ENCODE results near the gene MTREX.
"Not testable (repeated sequence)": the region's sequence is repeated elsewhere in the genome, so short reads cannot be mapped to it uniquely, and the experiment has no call there.

The MTREX gene

DNA sequence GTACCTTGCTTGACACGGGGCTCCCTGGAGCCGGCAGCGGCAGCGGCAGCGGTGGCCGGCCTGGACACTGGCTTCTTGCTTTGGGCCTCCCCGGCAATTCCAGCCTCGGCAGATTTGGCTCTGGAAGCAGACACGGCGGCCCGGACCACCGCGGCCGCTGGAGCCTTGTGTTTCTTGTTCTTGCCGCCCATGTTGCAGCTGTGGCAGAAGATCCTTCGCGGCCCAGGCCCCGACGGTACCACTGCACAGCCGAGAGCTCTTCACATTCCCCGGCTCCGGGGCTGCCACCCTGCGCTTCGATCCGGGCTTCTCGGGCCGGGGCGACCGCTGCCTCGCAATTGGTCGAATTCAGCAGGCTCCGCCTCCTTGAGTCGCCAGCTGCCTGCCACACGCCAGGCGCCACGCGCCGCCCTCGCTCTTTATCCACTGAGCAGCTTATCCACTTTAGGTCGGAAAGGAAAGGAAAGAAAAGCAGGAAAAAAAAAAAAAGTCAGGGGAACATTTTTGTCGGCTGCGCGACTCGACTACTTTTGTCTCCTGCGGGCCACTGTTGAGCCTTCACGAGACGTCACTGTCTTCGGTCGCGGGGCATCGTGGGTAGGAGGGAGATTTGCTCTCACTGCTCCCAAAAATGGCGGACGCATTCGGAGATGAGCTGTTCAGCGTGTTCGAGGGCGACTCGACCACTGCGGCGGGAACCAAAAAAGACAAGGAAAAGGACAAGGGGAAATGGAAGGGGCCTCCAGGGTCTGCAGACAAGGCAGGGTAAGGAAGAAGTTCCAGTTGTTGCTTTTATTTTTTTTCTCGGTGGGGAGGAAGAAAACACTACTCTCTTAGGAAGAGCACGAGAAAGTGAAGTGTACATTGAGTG is at the start of gene MTREX, which contains the start of gene DHX29:
Gene MTREX (plus strand): TSS at position 607 of the 871 bp plus-strand sequence. CDS start 25 bp downstream, at position 632.
Gene DHX29 (minus strand): TSS at position 312 of the 871 bp plus-strand sequence. CDS start 121 bp downstream, at position 191.
- DNase-seq, result peak; percentile 84

DNA sequence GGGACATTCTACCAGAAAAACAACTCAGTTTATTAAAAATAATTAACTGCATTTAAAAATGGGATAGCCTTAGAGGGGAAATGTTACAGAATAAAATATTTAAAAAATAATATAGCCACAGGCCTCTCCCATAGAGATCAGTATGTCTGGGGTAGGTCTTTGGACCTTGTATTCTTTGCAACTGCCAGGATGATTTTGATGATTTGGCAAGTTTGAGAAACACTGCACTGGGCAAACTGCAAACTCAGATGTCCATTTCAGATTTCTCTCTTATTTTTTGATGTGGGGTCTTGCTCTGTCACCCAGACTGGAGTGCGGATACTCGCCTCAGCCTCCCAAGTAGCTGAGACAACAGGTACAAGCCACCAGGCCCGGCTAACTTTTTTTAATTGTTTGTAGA is 49.5 kb upstream of the MTREX start:
- DNase-seq, result no peak

DNA sequence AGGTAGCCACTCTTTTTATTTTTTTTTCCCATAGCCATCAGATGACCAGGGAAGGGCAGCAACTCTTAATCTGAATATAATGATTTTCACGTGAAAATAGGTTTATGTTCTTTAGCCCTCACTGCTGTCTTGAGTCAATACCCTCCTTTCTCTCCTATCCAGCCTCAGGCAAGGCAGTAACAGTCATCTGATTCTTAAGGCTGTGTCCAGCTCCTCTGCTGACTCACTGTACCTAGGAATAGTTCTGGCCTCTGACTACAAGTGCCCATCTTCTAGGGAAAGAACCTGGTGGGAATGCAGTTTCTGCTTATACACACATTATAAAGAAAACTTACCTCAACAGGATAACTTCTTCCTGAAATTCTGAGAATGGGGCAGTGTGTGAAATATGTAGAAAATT is 31.0 kb upstream of the MTREX start:
- no peak for DNase-seq

DNA sequence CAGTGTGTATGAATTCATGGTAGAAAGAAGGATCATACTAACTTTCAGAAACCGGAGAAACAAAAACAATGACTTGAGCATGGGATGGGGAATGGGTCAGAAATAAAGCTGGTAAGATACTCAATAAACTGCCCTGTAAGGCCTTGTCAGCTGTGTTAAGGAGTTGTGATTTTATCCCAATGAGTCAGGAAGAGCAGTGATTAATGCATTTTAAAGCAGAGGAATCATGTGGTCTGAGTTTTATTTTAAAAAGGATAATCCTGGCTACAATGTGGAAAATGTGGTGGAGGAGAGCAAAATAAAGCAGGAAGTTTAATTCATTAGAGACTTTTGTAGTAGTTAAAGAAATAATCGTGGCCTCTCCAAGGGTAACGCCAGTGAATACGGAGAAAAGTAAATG is 29.0 kb upstream of the MTREX start:
- DNase-seq, result no peak

DNA sequence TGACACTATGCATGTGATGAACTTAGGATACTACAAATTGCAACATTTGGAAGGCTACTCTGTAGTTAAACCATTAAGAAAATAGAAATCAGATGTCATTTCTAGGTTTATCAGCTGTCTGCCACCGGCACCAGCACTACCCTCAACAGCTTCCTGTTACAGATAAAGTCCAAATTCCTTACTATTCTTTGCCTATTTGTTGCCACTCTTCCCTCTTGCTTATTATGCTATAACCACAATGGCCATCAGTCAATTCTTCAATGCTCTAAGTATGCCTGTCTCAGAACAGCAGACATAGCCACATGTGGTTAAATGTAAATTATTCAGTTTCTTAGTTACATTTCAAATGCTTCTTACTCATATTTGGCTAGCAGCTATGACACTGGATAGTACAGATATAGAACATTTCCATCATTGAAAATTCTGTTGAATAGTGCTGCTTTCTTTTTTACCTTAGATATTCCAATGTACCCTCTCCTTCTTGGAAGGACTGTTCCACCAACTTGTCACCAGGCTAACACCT is 21.3 kb upstream of the MTREX start:
- no peak for DNase-seq

DNA sequence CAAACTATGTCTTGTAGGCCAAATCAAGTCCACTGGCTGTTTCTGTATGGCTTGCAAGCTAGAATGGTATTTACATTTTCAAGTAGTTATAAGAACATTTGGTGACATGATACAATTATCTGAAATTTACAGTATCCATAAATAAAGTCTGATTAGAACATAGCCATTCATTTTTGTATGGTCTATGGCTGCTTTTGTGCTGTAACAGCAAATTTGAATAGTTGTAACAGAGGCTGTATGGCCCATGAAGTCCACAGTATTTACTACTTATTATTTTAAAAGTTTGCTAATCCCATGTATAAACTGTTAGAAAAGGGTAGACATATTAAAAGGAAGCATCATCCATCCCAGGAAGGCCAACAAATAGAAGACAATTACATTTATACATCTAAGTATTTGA is 18.0 kb upstream of the MTREX start:
- no peak for DNase-seq

DNA sequence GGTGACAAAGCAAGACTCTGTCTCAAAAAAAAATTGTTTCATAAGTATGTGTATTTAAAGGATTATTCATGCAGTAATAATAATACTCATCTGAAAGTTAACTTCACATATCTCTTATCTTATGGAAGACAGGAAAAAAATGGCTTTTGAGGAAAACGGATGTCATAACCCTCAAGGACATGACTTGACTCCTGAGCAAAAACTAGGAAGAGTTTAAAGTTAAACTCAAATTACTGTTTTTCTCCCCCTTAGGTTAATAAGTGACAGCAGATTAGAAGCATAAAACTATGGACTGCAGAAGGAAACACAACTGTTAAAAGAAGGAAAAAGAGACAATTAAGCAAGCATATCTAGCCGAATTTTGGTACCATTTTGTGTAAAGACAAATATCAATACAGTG is 16.8 kb upstream of the MTREX start:
- no peak for DNase-seq

DNA sequence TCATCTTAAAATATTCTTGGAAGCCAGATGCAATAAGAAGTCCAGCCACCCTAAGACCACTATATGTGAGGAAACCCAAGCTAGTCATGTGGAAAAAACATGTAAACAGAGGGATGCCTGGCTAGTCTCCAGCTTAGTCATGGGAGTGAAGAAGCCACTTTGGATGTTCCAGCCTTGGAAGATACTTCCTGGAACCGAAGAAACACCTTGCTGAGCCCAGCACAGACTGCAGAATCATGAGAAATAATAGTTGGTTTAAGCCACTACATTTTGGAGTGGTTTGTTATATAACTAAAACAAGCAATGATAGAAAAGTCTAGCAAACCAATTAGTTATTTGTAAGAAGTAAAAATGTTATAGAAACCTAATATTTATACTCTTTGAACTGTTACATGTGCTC is 12.9 kb upstream of the MTREX start:
- no peak for DNase-seq

DNA sequence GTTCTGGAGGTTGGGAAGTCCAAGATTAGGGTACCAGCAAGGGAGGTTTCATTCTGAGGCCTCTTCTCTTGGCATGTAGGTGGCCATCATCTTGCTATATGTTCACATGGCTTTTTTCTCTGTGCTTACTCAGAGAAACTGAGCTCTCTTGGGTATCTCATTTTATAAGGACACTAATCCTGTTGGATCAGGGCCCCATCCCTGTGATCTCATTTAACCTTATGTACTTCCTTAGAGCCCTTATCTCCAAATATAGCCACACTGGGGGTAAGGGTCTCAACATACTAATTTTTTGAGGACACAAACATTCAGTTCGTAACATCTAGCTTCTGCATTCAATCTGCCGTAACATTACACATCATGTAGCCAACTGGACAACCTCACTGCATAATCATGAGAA is 6.9 kb upstream of the MTREX start:
- DNase-seq, result no peak

DNA sequence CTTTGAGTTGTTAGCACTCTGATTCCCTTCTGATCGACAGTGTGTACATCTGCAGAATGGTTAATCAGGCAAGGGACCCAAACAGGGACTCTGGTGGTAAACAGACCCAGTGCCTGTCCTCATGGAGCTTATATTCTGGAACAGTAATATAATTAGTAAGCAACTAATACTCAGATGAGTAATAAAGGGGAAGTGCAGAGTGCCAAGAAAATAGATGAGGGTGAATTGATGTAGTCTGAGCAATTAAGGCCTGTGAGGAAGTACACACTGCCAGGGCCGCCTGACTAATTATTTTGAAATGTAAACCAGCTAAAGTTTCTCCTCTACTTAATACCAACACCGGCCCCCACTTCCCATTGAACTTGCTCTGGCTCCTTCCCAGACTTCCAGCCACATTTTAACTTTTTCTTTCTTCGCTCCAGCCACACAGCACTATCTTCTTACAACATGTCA is 4.5 kb upstream of the MTREX start:
- no peak for DNase-seq

DNA sequence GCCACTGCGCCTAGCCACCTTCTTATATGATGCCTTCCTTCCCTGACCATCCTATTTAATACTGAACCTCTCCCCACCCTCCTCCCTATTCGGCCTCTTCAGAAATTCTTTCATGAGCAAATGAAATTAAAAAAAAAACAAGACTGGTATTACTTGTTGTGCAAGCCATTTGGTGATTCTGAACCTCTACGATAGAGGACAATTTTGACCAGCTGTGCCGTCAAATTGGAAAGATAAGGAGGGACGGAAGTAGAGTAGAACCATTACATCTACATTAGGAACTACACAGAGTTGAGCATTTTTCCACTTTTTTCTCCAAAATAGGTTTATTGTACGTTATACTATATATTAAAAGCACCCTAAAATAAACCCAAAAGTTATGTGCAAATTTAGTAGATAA is 3.2 kb upstream of the MTREX start:
- DNase-seq, result no peak

DNA sequence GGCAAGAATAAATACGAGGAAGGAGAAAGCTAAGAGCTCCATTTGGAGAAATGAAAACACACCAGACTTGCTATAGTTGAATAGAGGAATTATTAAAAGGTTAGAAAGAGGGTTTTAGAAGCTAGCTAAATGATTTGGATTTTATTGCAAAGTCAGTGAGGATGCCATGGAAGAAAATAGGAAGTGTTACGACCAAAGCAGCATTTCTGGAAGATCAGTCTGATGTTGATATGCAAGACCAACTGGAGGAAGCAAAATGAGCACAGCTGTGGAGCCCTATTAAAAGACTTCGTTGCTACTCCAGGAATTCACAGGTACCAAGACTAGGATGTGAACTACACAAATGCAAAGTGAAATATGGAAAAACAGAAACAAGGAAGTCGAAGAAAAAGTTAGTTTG is 2.4 kb upstream of the MTREX start:
- DNase-seq, result no peak

DNA sequence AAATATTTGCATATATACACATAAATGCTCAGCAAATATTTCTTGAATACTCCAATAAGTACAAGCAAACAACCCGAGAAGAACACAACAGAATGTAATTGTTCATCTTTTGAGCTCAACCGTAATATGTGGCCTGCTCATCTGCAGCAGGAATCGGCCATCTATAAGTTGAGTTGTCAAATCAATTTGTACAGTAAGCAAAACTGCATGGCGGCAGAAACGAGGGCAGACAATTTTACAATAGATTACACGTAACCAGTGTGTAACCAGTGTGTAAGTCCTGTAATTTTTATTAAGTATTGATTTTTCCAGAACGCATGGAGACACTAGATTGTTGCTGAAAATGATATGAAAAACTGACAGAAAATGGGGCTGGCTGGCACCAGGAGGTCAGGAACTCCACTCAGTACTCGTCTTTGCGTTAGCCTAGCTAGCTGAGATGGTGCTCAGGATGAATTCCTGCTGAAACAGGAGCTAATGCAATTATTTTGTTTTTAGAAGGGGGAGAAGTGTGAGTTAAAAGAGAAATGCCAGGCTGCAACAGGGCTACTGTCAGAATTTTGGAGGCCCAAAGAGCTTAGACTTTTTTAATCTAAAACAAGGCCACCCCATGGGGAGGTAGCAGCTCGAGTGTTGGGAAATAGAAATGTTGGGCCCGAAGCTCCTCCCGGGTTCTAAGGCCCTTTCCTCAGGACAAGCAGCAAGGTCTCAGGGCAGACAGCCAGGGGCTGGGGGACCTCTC is 977 bp upstream of the MTREX start:
- no peak for DNase-seq

DNA sequence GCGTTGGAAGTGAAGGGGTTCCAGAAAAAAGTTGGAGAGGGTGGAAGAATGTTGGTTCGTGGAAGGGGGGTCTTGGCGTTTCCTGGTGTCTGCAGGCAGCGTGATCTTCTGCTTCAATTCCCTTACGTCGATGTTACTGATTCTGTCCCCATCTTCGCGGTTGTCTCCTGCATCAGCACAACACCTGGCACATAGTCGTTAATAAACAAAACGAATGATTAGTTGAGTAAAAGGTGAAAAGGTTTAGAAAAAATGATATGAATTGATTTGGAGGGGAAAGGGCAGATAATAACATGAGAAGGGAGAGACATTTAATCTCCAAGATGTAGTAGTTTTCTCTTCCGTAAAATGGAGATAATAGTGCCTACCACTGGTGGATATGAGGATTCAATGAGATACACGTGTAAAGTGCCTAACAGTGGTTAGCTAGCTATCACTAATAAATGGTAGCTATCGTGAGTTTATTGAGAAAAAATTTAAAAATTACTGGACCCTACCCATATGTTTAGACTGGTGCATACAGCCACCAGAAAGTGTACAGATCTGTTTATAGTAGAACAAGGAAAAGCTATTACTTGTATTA is 556 bp downstream of the MTREX start:
- peak; percentile 33 for DNase-seq

DNA sequence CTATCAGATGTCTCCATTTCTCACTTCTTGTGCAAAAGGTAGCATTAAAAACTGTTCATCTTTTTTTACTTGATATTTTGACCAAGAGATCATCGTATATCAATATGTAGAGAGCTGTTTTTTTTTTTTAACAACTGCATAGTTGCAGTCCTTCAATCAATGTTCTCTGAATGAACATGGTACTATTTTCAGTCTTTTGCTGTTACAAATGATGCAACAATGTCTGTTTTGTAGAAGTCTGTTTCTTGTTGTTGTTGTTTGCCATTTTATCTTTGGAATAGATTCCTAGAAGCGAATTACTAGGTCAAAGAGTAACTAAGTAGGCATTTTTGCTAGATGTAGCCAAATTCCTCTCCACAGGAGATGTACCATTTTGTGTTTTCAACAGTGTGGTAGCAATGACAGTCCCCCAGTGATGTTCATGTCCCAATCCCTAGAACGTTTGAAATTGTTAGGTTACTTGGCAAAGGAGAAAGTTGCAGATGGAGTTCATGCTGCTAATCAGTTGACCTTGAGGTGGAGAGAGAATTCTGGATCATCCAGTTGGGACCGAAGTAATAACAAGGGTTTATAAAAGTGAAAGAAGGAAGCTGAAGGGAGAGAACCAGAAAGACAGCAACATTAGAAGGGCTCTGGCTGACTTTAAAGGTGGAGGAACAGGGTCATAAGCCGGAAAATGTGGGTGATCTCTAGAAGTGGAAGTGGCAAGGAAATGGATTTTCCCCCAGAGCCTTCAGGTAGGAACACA is 6.3 kb downstream of the MTREX start:
- no peak for DNase-seq

DNA sequence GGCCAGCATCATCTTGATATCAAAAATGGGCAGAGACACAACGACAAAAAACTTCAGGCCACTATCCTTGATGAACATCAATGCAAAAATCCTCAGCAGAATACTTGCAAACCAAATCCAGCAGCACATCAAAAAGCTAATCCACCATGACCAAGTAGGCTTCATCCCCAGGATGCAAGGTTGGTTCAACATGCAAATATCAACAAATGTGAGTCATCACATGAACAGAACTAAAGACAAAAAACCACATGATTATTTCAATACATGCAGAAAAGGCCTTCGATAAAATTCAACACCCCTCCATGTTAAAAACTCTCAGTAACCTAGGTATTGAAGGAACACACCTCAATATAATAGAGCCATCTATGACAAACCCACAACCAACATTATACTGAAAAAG is 8.5 kb downstream of the MTREX start:
- DNase-seq, result no peak

DNA sequence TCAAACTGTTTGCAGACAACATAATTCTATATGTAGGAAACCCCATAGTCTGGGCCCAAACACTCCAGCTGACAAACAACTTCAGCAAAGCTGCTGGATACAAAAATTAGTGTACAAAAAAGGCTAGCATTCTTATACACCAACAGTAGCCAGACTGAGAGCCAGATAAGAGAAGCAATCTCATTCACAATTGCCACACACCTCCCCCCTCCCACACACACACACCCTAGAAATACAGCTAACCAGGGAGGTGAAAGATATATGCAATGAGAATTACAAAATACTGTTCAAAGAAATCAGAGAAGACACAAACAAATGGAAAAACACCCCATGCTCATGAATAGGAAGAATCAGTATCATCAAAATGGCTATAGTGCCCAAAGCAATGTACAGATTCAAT is 9.0 kb downstream of the MTREX start:
- DNase-seq, result no peak

DNA sequence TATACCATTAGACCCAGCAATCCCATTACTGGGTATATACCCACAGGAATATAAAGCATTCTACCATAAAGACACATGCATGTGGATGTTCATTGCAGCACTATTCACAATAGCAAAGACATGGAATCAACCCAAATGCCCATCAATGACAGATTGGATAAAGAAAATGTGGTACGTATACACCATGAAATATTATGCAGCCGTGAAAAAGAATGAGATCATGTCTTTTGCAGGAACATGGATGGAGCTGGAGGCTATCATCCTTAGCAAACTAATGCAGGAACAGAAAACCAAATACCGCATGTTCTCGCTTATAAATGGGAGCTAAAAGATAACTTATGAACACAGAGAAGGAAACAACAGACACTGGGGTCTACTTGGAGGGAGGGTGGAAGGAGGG is 10.4 kb downstream of the MTREX start:
- not testable (repeated sequence) for DNase-seq

DNA sequence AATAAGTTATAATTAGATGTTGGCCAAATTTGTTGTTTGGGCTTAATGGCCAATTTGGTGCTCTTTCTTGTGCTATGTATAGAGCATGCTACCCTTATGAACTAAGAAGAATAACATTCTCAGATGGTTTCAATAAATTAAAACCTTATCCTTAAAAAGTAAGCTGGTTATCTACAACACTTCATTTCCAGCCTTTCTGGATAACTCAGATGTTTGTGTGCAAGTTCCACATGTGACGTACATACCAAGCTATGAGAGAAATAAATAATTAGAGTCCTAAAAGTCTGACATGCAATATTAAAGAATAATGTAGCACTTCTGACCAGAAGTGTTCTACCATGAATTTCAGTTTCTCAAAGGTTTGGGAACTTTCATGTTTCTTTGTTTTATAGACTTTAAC is 11.7 kb downstream of the MTREX start:
- DNase-seq, result no peak

DNA sequence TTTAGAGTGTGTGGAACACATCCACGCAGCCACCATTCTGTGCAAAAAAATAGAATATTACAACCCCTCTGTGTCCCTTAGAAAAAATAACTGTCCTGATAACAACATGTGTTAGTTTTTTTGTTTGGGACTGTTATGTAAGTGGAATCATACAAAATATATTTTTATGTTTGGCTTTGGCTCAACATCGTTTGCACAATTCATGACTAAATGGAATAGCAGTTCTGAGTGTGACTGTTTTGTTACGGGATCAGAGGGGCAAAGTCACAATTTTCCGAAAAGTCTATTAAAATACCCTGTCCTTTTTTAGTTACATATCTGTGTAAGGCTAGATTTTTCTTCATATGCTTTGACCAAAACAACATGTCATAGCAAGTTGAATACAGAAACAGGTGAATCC is 12.8 kb downstream of the MTREX start:
- DNase-seq, result no peak

DNA sequence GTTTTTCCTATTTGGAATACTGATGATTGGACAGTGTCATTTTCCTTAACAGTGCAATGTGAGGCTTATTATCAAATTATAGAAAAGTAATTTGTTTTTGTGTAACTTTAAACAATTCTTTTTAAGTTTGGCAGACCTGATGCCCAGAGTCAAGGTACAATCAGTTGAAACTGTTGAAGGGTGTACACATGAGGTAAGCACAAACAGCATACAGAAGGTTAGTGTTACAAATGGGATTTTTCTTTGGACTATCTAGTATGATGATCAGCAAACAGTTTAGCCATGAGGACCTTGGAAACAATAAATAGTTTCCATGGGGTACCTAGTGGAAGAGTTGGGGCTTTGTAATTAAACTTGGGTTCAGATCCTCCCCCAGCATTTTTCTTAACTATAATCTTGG is 16.2 kb downstream of the MTREX start:
- DNase-seq, result no peak

DNA sequence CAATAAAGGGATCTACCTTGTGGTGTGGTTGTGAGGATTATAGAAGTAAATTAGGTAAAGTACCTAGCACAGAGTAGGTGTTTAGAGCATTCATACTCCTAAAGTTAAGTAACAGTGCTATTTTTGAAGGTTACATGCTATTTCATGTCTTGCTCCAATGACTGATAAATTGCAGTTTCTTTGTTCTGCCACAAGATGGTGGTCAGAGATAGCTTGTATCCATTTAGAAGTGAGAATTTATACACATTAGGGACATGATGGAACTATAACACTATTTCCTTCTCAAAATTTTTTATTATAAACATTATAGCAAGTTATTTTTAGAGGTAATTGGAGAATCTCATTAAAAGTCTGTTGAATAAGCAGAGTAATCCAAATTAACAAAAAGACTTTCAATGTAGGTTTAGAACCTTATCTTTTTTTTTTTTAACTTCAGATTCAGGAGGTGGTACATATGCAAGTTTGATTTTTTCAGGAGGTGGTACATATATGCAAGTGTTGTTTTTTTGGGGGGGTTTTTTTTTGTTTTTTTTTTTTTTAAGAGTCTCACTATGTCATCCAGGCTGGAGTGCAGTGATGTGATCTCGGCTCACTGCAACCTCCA is 17.1 kb downstream of the MTREX start:
- DNase-seq, result no peak

Measured in SHP77 treated with DMSO at 0.1 percent for 48 hours (cell line).